HTERT RPE-1 (cell line): ENCODE measurements around the gene CEP44.

ENCODE experiments used
- in situ Hi-C: fragments of 300-500 bp; cut with MboI; formaldehyde crosslinking; loops from 4 replicates; pipeline ENCODE4 v1.14.3; 2020; ENCODE audit warnings: low sequenced_read_pairs

The CEP44 gene

DNA sequence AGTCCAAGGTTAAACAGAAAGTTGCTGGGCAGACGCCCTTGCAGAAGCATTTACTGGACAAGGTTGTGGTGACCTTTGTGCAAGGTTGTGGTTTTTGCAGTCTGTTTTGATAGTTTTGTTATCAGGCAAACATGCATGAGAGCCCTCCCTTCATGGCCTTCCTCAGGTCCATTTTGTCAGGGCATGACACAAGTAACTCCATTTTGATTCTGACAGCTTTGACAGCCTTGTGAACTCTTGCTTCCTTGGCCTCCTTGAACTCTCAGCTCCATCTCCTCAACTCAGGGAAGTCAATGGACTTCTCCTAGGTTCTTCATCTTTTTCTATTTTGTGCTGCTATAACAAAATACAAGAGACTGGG lies 97.7 kb downstream of the CEP44 start:
- in situ Hi-C loops: no loop called here
